DOHH2 (cell line): ENCODE results near the gene CTAGE1.

Source experiments
- H3F3A ChIP-seq: fragments of 200-600 bp; sonication (generic), shearing (Covaris generic); 2 replicates; pipeline ENCODE4 v1.6.0; 2016; ENCODE audit warnings: antibody characterized with exemption, mild to moderate bottlenecking; ENCODE audit not compliant: control insufficient read depth, insufficient read depth
- H3K27ac ChIP-seq: fragments of 200-600 bp; sonication (generic); 2 replicates; pipeline ENCODE4 v1.5.1; 2014; ENCODE audit warnings: low read depth, mild to moderate bottlenecking, low read length, moderate library complexity
- H3K27me3 ChIP-seq: fragments of 200-600 bp; sonication (generic); 2 replicates; pipeline ENCODE4 v1.6.1; 2014; ENCODE audit warnings: mild to moderate bottlenecking, low read length, mixed read lengths; ENCODE audit not compliant: control insufficient read depth
- H3K36me3 ChIP-seq: fragments of 200-600 bp; sonication (generic); 2 replicates; pipeline ENCODE4 v1.6.1; 2014; ENCODE audit warnings: mild to moderate bottlenecking, low read length, moderate library complexity, mixed read lengths; ENCODE audit not compliant: control insufficient read depth
- H3K4me1 ChIP-seq: fragments of 200-600 bp; sonication (generic); 2 replicates; pipeline ENCODE4 v1.6.1; 2014; ENCODE audit warnings: mild to moderate bottlenecking, low read length, mixed read lengths; ENCODE audit not compliant: control insufficient read depth
- H3K4me2 ChIP-seq: fragments of 200-600 bp; sonication (generic); 2 replicates; pipeline ENCODE4 v1.6.0; 2014; ENCODE audit warnings: mild to moderate bottlenecking, low read length, moderate library complexity
- H3K4me3 ChIP-seq: fragments of 200-600 bp; sonication (generic); 2 replicates; pipeline ENCODE4 v1.5.1; 2014; ENCODE audit warnings: mild to moderate bottlenecking, low read length, mixed read lengths
- H3K79me2 ChIP-seq: fragments of 200-600 bp; sonication (generic); 2 replicates; pipeline ENCODE4 v1.6.1; 2014; ENCODE audit warnings: mild to moderate bottlenecking, low read length, mixed read lengths; ENCODE audit not compliant: control insufficient read depth
- H3K9me2 ChIP-seq: fragments of 200-600 bp; sonication (generic); replicated peaks from 2 replicates; pipeline ENCODE4 v1.6.1; 2014; ENCODE audit warnings: mild to moderate bottlenecking, low read length, mixed read lengths; ENCODE audit not compliant: control insufficient read depth
- H3K9me3 ChIP-seq: fragments of 200-600 bp; sonication (generic); 2 replicates; pipeline ENCODE4 v1.6.1; 2014; ENCODE audit warnings: antibody characterized with exemption, low read length, mixed read lengths; ENCODE audit not compliant: control insufficient read depth, insufficient read depth
- H4K20me1 ChIP-seq: fragments of 200-600 bp; sonication (generic); 2 replicates; pipeline ENCODE4 v1.6.0; 2014; ENCODE audit warnings: low read depth, mild to moderate bottlenecking, antibody characterized with exemption, low read length, moderate library complexity; ENCODE audit not compliant: control insufficient read depth, insufficient read depth
- EZH2phosphoT487 ChIP-seq: fragments of 200-600 bp; sonication (generic); IDR thresholded peaks from 2 replicates; pipeline ENCODE4 v1.6.1; 2017; ENCODE audit warnings: borderline replicate concordance, mild to moderate bottlenecking, antibody characterized with exemption, low read length, moderate library complexity, mixed read lengths
- TF ChIP-seq, protein P1 (sequence below): fragments of 200-600 bp; sonication (generic); IDR thresholded peaks from one replicate; pipeline ENCODE4 v1.5.1; 2014; ENCODE audit warnings: antibody characterized with exemption, mild to moderate bottlenecking, low read depth, low read length; ENCODE audit not compliant: poor library complexity, severe bottlenecking

CTAGE1 gene

DNA sequence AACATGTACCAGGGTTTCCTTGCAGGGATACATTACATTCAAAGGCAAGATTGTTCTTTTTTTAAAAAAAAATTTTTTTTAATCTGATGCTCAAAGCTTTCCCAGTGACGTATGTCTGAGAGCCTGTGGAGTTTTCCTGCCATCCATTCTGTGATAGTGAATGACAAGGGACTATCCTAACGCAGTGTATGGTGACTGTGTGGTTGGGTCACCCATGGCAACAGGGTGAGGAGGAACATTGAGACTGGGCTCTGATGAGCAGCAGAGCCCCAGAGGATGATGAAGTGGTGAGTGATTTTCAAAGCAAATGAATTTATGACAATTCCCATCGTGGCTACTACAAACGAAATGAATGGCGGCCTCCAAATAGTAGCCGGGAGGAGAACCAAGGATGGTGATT, 28.6 kb upstream of the CTAGE1 start:
- H3K36me3 ChIP-seq: no peaks in the 10 kb centered on the region
- no peaks in the 10 kb centered on the region for H3F3A ChIP-seq
- no peak overlapping the region for H3K4me3 ChIP-seq
- H3K27me3 ChIP-seq: no peaks in the 10 kb centered on the region
- no peaks in the 10 kb centered on the region for H3K9me2 ChIP-seq
- H3K27ac ChIP-seq: no peak overlapping the region
- H3K4me1 ChIP-seq: no peaks in the 10 kb centered on the region
- no peaks in the 10 kb centered on the region for H4K20me1 ChIP-seq
- no peak overlapping the region for H3K4me2 ChIP-seq
- TF ChIP-seq EZH2phosphoT487: no peak
- no peaks in the 10 kb centered on the region; the same call in 1 of the 2 replicates for H3K9me3 ChIP-seq
- no peaks in the 10 kb centered on the region for H3K79me2 ChIP-seq

DNA sequence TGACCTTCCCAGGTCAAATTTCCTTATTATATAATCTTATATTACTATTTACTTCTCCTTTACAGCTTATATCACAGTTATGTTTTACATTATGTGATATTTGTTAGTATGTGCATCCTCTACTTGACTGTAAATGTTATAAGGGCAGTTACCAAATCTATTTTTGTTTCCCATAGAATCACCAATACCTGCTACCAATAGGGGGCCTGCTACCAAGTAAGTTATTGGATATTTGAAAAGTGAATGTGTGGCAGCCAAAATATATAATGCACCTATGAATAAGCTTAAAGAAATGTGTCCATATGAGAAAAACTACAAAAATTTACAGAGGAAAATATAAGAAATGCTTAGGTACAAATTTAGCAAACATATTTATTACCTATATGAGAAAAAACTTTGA, 23.9 kb upstream of the CTAGE1 start:
- H3K36me3 ChIP-seq: no peaks in the 10 kb centered on the region
- H3K27me3 ChIP-seq: no peaks in the 10 kb centered on the region
- no peak overlapping the region for H3K4me3 ChIP-seq
- no peaks in the 10 kb centered on the region for H3K9me3 ChIP-seq
- no peak for TF ChIP-seq EZH2phosphoT487
- TF ChIP-seq, protein P1, sequence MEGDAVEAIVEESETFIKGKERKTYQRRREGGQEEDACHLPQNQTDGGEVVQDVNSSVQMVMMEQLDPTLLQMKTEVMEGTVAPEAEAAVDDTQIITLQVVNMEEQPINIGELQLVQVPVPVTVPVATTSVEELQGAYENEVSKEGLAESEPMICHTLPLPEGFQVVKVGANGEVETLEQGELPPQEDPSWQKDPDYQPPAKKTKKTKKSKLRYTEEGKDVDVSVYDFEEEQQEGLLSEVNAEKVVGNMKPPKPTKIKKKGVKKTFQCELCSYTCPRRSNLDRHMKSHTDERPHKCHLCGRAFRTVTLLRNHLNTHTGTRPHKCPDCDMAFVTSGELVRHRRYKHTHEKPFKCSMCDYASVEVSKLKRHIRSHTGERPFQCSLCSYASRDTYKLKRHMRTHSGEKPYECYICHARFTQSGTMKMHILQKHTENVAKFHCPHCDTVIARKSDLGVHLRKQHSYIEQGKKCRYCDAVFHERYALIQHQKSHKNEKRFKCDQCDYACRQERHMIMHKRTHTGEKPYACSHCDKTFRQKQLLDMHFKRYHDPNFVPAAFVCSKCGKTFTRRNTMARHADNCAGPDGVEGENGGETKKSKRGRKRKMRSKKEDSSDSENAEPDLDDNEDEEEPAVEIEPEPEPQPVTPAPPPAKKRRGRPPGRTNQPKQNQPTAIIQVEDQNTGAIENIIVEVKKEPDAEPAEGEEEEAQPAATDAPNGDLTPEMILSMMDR: no peak
- no peaks in the 10 kb centered on the region for H3K9me2 ChIP-seq
- H4K20me1 ChIP-seq: no peaks in the 10 kb centered on the region
- no peak overlapping the region for H3K4me2 ChIP-seq
- no peak overlapping the region for H3K27ac ChIP-seq
- no peaks in the 10 kb centered on the region for H3F3A ChIP-seq
- H3K4me1 ChIP-seq: no peaks in the 10 kb centered on the region
- no peaks in the 10 kb centered on the region for H3K79me2 ChIP-seq

DNA sequence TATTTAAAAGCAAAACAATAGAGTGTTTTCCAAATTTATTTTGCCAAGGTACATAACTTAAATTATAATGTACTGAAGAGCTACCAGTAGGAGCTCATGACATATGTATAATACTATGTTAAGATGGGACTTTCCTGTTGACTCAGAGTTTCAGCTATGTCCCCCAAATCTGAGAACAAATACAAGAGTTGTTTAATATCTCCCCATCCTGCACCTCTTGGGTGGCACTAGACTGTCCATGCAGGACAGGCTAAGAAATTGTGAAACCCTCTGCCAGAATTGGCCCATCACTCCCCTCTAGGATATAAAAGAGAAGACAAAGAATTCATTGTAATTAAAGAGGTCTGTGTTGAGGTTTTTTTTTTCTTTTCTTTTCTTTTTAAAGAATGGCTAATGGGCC, 21.7 kb upstream of the CTAGE1 start:
- no peak for TF ChIP-seq EZH2phosphoT487
- TF ChIP-seq, protein P1: no peak
- Histone ChIP-seq H3K27me3 (no peaks in the 10 kb centered on the region), H4K20me1 (no peaks in the 10 kb centered on the region), H3K4me3 (no peak overlapping the region), H3K27ac (no peak overlapping the region), H3K4me2 (no peak overlapping the region), H3K9me3 (no peaks in the 10 kb centered on the region), H3K36me3 (no peaks in the 10 kb centered on the region), H3K9me2 (no peaks in the 10 kb centered on the region), H3K4me1 (no peaks in the 10 kb centered on the region), H3K79me2 (no peaks in the 10 kb centered on the region), H3F3A (no peaks in the 10 kb centered on the region)

DNA sequence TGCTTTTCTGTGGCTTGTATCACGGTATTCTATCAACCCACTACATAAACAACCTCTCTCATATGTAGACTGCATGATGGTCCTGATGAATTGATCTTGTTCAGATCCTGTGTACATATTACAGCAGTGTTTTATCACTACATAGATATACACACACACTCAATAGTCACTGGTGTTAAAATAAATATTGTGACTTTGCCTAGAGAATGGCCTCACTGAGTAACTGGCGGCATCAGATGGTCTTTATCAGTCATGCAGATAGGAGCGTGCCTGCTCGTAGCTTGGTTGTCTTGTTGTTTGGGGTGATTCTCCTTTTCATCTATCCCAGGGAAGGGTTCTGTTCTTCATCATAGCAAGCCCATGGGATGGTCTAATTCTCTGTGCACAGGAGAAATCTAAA, 18.4 kb upstream of the CTAGE1 start:
- no peak overlapping the region for H3K4me2 ChIP-seq
- H3F3A ChIP-seq: no peaks in the 10 kb centered on the region
- no peaks in the 10 kb centered on the region for H3K79me2 ChIP-seq
- H3K9me2 ChIP-seq: no peaks in the 10 kb centered on the region
- TF ChIP-seq EZH2phosphoT487: no peak
- TF ChIP-seq, protein P1: no peak
- H3K9me3 ChIP-seq: no peaks in the 10 kb centered on the region
- no peaks in the 10 kb centered on the region for H3K36me3 ChIP-seq
- no peak overlapping the region for H3K4me3 ChIP-seq
- no peaks in the 10 kb centered on the region for H4K20me1 ChIP-seq
- H3K27ac ChIP-seq: no peak overlapping the region
- H3K27me3 ChIP-seq: no peaks in the 10 kb centered on the region
- H3K4me1 ChIP-seq: no peaks in the 10 kb centered on the region
